Measurements from ENCODE around the gene AJM1.
"Not testable (repeated sequence)": the region's sequence is repeated elsewhere in the genome, so short reads cannot be mapped to it uniquely, and the experiment has no call there.

The AJM1 gene

DNA sequence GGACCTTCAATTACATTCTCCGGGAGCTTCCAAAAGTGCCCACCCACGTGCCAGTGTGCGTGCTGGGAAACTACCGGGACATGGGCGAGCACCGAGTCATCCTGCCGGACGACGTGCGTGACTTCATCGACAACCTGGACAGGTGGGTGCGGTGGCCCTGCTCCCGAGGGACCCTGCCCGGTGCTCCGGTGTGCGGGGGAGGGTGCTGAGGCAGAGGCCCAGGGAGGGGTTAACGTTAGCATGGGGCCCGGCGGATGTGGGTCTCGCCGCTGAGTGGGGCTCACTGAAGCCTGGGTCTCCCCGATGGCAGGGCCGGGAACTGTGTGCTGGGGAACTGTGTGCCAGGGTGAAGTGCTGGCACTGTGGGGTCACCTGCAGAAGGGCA, 10.6 kb upstream of the AJM1 start:
- DNase-seq (ENCODE audit: low spot score), result no peak

DNA sequence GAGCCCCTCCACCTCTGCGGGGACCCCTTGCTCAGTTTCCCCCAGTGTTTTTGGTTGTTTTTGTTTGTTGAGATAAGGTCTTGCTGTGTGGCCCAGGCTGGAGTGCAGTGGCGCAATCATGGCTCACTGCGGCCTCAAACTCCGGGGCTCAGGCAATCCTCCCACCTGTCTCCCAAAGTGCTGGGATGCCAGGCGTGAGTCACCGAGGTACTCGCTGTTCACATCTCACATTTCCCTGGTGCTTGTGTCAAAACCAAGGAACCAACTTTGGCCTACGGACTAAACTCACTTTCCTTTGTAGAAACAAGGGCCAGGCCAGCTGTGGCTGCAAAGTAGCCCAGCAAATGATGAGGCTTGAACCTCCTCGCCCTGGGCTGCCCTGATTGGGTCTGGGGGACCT, 9.7 kb upstream of the AJM1 start:
- DNase-seq (ENCODE audit: low spot score), result no peak

DNA sequence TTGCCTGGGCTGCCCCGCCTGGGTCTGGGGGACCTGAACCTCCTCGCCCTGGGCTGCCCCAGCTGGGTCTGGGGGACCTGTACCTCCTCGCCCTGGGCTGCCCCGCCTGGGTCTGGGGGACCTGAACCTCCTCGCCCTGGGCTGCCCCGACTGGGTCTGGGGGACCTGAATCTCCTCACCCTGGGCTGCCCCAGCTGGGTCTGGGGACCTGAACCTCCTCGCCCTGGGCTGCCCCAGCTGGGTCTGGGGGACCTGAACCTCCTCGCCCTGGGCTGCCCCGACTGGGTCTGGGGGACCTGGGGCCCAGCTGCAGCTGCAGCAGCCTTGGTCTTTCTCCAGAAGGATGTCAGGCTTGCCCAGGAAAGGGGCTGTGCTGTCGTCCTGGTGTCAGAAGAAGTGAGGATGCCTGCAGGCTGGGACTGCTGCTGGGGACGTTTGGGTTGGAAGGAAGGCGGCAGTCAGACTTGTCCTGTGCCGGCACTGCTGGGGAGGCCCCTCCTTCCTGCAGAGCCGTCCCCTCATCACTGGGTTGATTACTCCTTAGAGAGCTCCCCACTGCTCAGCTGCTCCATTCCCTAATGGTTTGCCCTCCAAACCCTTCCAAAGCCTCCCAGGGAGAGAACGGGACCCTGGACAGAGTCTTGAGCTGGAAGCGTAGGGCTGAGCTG, 8.8 kb upstream of the AJM1 start:
- not testable (repeated sequence) for DNase-seq (ENCODE audit: low spot score)

DNA sequence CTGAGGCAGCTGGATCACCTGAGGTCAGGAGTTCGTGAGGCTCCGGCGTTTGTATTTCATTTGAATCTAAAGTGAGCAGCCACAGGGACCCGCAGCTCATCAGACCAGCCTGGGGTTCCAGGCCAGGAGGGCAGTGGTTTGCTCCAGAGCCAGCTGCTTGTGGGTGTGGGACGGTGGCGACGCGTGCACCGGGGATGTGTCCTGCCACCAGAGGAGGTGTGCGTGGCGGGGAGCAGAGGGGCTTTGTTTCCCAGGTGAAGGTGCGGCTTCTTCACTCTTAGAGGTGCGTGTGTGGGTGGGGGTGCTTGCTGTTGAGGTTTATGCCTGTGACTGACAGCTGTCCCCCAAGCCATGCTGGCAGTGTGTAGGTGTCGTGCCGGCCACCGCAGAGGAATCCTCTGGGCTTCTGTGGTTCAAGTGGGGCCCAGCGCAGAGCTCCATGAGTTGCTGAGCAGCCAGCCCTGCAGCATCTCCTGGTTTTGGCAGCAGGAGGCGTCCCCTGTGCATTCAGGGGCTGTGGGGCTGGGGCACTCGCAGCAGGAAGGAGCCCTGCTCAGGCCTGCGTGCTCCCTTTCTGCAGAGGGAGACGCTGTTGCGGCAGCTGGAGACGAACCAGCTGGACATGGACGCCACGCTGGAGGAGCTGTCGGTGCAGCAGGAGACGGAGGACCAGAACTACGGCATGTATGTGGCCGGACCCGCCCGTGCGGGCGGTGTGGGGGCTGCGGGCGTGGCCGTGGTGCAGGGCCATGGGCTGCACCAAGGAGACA, 6.9 kb upstream of the AJM1 start:
- no peak for DNase-seq (ENCODE audit: low spot score)

DNA sequence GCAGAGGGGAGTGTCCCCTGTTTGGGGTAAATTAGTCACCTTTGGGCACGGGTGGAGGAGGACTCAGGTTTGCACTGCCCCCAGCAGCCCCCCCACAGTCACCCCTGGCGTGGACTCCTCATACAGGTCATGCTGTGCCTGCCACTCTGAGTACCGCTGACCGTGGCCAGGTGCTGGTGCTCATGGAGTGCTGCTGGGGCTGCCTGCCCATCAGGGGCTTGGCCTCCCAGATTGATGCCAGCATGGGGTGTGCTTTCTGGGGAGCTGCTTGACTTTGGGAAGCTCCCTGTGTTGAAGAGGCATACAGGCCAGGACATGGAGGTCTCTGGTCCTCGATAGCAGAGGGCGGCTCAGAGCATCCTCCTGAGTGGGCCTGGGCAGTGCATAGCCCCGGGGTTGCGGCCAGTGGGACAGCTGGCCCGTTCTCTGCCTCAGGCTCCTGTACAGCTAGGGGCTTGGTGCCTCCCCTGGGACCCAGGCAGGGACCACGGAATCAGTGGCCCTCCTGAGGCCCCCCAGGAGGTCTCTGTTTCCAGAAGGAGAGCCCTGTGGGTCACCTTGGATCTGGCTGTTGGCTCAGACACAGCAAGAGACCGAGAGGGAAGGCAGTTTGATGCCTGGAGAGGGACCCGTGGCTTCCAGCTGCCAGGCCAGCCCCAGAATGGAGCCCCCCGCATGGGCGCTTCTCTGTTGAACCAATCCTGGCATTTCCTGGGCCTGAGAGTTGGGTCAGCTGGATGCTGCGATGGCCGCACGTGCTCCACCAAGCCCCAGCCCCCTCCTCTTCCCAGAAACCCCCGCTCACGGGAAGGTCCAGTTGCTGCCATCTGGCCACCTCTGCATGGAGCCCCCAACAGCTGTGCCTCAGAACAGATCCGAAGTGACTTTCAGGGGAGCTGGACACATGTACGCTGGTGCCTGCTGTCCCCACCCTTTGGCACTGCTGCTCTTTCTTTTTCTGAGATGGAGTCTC, 6.1 kb upstream of the AJM1 start:
- no peak for DNase-seq (ENCODE audit: low spot score)

DNA sequence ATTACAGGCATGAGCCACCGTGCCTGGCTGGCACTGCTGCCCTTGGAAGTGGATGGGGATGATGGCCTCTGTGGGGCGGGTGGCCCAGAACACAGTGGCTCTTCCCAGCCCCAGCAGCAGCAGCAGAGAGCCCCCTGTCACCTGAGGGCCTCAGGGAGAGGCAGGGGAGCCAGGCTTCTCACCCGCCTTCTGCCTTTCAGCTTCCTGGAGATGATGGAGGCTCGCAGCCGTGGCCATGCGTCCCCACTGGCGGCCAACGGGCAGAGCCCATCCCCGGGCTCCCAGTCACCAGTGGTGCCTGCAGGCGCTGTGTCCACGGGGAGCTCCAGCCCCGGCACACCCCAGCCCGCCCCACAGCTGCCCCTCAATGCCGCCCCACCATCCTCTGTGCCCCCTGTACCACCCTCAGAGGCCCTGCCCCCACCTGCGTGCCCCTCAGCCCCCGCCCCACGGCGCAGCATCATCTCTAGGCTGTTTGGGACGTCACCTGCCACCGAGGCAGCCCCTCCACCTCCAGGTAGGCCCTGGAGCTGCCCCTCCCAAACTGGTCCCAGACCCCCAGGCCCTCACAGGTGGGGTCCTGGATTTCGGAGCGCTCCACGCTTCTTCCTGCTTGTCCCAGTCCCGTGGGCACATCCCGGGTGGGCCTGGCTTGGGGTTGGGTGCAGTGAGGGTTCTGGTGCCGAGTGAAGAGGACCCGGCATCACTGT, 5.0 kb upstream of the AJM1 start:
- no peak for DNase-seq (ENCODE audit: low spot score)

DNA sequence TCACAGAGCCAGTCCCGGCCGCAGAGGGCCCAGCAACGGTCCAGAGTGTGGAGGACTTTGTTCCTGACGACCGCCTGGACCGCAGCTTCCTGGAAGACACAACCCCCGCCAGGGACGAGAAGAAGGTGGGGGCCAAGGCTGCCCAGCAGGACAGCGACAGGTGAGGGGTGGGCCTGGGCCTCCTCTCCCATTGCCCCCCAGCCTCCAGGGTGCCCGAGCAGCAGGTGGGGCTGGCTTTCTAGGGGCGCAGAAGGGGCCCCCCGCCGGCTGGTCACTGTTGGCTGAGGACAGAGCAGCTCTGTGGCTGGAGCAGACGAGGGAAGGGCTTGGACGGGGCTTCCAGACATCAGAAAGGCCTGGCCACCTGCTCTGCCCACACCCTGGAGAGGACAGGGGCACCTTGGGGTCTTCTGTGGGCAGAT, 4.4 kb upstream of the AJM1 start:
- DNase-seq (ENCODE audit: low spot score), result not testable (repeated sequence)

DNA sequence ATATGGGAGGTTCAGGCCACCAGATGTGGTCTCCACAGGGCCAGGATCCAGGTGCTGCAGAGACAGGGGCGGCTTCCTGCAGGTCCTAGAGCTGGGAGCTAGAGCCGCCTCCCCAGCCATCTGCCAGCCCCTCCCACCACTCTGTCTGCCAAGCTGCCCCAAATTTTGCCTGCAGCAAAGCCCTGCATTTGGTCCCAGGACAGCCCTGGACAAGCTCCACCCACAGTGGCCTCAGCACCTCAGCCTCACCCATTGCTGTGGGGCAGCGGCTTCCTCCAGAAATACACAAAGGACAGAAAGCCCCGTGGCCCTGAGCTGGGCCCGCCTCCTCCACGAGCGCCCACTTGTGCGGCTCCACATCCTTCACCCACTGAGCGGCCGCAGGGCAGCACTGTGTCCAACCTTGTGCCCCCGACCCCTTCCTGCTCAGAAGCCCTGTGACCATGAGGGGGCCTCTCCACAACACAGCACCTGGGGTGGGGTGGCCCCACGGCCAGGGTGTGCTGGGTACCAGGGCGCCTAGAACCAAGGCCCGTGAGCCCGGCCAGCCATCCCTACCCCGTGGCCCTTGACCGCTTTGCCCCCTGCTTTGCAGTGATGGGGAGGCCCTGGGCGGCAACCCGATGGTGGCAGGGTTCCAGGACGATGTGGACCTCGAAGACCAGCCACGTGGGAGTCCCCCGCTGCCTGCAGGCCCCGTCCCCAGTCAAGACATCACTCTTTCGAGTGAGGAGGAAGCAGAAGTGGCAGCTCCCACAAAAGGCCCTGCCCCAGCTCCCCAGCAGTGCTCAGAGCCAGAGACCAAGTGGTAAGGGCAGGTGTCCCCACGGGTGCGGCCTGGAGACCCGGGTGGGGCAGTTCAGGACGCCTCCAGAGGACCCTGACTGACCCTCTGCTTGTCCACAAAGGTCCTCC, 3.7 kb upstream of the AJM1 start:
- DNase-seq (ENCODE audit: low spot score), result no peak

DNA sequence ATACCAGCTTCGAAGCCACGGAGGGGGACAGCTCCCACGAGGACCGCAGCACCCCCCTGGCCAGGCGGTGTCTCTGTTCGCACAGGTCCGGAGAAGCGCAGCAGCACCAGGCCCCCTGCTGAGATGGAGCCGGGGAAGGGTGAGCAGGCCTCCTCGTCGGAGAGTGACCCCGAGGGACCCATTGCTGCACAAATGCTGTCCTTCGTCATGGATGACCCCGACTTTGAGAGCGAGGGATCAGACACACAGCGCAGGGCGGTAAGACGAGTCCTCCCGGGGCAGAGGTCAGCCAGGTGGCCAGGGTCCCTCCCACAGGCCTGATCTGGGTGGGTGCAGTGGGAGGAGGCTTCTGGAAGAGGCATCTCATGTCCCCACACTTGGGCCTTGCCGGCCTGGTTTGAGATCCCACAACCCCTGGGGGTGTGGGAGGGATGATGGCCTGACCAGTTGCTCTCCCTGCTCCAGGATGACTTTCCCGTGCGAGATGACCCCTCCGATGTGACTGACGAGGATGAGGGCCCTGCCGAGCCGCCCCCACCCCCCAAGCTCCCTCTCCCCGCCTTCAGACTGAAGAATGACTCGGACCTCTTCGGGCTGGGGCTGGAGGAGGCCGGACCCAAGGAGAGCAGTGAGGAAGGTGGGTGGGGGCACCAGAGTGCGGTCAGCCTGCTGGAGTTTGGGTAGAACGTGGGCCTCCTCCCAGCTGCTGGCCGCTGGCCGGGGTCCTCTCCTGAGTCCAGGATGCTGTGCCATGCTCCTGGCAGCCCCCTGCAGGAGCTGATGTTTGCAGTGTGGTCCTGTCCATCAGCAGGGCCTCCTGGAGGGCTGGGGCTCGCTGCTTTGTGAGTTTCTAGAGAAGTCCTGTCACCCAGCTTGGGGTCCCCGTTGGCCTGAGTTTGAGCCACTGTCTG, 2.8 kb upstream of the AJM1 start:
- DNase-seq (ENCODE audit: low spot score), result no peak

DNA sequence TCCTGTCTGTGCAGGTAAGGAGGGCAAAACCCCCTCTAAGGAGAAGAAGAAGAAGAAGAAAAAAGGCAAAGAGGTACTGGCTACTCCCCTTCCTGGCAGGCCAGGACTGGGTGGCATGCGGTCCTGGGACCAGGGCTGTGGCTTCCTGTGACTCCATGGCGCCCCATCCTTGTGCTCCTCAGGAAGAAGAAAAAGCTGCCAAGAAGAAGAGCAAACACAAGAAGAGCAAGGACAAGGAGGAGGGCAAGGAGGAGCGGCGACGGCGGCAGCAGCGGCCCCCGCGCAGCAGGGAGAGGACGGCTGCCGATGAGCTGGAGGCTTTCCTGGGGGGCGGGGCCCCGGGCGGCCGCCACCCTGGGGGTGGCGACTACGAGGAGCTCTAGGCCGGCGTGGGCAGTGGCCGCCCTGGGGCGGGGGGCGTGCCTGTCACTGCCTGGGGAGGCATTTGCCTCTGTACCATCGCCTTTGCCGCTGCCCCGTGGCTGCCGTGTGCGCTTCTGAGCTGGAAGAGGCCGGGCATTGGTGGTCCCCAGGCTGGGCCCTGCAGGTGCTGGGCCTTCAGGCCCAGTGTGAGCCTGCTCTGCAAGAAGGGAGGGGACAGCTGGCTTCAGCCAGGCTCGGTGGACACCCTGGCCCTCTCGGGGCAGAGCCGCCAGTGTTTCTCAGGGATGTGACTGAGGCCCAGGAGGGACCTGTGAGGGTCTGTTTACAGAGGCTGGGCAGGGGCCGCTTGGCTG, 2.0 kb upstream of the AJM1 start:
- DNase-seq (ENCODE audit: low spot score), result no peak

DNA sequence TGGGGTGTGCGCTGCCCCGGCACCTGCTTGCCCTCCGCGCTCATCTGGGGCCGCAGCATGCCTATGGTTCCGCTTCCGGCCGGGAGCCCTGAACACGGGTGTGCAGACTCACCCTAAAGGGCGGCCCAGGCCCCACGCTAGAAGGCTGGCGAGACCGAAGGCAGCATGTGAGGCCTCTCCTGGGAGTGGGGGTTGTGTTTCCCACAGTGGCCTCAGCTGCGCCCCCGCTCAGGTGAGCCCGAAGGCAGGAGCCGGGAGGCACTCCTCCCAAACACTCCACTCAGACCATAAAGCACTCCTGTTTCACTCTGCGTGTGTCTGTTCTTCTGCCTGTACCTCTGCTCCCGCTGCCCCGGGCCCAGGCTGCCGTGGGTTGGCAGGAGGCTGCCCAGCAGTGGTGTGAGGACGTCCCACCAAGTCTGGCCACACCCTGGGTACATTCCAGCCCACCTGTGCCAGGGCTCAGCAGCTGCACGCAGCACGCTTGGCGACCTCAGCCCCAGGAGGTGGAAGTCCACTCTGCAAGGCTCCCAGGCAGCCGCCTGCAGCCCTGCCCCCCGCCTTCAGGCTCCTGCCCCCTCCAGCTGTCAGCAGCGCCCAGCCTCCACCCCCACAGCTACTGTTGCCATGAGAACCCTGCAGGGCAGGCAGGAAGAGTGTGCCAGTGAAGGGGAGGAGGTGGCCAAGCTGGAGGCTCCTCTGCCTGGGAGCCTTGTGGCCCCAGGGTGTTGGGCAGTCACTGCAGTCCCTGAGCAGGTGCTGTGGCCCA, 1.2 kb upstream of the AJM1 start:
- peak; percentile 70 for DNase-seq (ENCODE audit: low spot score)

DNA sequence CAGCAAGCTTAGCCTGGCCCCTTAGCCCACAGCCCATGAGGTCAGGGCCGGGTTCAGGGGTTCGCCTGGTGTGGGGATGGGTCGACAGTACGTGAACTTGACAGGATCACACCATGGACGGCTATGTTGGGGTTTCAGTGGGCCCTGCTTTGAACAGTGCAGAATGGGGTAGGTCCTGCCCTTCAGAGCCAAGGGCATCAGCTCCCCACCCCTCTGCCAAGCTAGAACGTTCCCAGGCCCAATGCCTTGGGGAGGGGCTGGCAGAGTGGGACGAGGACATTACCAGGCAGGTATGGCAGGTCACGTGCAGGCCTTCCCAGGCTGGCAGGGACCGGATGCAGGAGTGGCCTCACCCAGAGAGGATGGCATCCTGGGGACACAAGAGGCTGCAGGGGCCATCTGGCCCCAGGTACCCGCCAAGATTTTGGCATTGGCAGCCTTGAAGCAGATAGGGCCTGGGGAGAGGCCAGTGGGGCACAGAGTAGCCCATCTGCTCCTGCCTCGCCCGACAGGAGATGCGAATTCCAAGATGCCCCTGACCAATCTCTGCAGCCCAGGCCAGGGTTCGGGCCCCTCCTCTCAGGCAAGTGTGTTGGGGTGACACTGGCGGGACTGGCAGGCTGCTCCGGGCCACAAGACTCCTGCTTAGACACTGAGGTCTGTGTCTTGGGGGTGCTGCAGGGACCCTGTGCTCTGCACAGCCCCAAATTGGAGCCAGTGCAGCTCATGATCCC, 465 bp upstream of the AJM1 start:
- DNase-seq (ENCODE audit: low spot score), result not testable (repeated sequence)

DNA sequence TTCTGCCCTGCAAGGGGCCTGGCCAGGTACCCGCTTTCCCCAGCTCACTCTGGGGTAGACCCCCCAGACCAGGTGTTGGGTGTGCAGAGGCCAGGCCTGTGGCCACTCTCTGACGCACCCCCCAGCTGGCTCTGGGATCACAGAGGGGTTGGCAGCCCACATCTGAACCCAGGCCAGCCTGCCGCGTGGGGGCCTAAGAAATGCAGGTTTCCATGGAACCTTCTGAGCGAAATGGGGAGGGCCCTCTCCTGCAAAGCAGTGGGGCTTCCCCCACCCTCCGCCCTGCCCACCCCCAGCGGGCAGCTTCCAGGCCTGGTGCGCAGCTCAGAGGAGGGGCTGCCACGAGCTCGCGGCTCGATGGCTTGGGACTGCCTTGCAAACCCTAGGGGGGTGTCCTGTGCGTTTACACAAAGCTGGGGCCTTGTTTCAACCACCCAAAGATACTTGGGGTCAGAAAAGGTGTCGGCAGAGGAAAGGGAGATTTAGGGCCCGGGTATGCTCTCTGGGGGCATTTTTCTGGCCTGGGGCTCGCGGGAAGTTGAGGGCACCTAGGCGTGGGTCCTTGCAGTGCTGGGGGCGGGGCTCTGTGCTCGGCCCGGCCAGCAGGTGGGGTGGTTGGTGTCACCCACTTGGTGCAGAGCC, 1.0 kb downstream of the AJM1 start:
- DNase-seq (ENCODE audit: low spot score), result not testable (repeated sequence)

DNA sequence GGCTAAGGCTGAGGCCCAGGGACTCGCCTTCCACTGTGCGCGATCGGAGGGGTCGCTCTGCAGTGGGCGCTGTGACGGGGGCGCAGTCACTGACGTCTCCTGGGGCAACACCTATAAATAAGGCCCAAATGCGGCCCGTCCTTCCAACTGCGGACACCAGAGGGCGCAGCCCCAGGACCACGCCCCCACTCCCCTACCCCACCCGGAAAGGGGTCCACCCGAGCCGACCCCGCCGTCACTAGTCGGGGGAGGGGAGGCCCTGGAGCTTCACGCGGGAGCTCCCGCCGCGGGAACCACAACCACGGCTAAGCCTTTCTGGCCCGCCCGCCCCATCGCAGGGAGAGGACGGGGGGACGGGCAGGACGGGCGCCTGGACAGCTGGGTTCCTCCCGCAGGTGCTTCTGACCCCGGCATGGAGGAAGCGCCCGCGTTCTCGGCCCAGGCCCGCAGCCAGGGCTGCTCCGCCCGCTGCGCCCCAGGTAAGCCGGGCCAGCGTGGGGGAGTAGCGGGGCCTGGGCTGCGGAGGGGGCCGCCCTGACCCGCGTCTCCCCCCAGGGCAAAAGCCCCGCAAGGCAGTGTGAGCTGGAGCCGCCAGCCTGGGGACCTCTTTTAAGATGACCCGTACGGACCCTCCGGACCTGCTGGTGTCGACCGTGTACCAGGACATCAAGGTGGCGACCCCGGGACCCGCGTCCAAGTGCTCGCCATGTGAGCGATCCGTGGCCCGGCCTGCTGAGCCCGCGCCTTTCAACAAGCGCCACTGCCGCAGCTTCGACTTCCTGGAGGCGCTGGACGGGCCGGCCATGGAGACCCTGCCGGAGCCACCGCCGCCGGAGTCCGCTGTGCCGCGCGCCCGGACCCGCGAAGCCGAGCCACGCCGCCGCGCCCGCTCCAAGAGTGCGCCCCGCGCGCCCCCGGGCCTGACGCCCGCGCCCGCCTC, 1.8 kb downstream of the AJM1 start:
- not testable (repeated sequence) for DNase-seq (ENCODE audit: low spot score)

DNA sequence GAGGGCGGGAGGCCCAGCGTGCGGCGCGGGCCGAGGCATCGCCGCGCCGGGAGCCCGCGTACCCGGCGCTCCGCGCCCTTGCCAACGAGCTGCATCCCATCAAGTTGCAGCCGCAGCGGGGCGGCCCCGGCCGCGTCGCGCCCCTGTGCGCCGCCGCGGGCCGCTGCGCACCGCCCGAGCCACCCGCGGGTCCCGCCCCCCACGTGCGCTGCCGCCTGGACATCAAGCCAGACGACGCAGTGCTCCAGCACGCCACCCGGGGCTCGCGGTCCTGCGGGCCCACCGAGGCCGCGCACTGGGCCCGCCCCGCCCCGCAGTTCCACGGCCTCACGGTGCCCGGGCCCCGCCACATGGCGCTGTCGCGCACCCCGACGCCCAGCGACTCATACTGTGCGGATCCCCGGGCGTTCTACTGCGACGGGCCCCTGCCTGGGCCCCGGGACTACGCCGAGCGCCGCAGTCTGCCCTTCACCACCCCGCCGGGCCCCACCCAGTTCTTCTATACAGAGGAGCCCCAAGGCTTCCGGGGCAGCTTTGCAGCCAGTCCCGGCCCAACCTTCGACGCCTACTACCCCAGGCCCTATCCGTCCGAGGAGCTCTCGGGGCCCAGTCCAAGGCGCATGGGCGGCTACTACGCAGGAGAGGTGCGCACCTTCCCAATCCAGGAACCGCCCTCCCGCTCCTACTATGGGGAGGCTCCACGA, 2.6 kb downstream of the AJM1 start:
- DNase-seq (ENCODE audit: low spot score), result no peak
